GM12891 (cell line): ENCODE data around the gene ST8SIA5.

Experiments
- POLR2AphosphoS5 ChIP-seq: IDR thresholded peaks from 2 replicates; pipeline ENCODE4 v1.6.1; 2011; ENCODE audit warnings: low read depth, low read length, control low read depth
- SPI1 ChIP-seq: IDR thresholded peaks from 2 replicates; pipeline ENCODE4 v1.6.1; 2011; ENCODE audit warnings: low read depth, low read length, control low read depth

- TF ChIP-seq SPI1 (no peak), POLR2AphosphoS5 (no peak)
These were observed 134.4 kb downstream of the ST8SIA5 start for GRCh38 chr18:46622451-46622850.
